Adipose tissue (tissue), 3 donors: ENCODE data around the gene GNAT2. TPM values are rescaled to one million over a fixed set of nuclear protein-coding genes. Genes with fewer than 3 reads are reported as not detected.

Source experiments
- H3K27ac ChIP-seq: one replicate; pipeline ENCODE4 v1.5.1; 2013; ENCODE audit warnings: low read depth, low read length
- WGBS, 3 donors: extraction: QIAGEN DNeasy Blood & Tissue Kit; methylation state at CpG; one replicate each; pipeline ENCODE4 v1.1.7; 2013; 5-methylcytosine and 5-hydroxymethylcytosine counted together
- polyA plus RNA-seq, 3 donors: library from polyadenylated mRNA; stranded (reverse); fragments of 200-250 nt; gene quantifications; one replicate each; pipeline ENCODE4 v1.2.3, GENCODE V29; 2013
- donor health status: healthy with polysubstance abuse.
- donor health status: Bipolar disorder and iron deficiency.
- donor health status: healthy.

The GNAT2 gene
- polyA plus RNA-seq, 3 donors, result 0.07 TPM; not detected in 2

- H3K27ac ChIP-seq, result no peak overlapping the region
Measured at GRCh38 chr1:109584766-109585165, 34.6 kb downstream of the GNAT2 start.

GRCh38 chr1:109582021-109582420 lies 37.4 kb downstream of the GNAT2 start:
- no peak overlapping the region for H3K27ac ChIP-seq
- 91 to 94% (median 91%) methylated on average over 2 of the region's 2 CpGs for WGBS, 3 donors

More at GRCh38 chr1:109584766-109585165, 34.6 kb downstream of the GNAT2 start:
- 38 to 53% (median 39%) methylated on average over 1 of the region's 1 CpG for WGBS, 3 donors

GRCh38 chr1:109579491-109579890 lies 39.9 kb downstream of the GNAT2 start:
- no peak overlapping the region for H3K27ac ChIP-seq
- 86 to 100% (median 88%) methylated on average over 1 of the region's 1 CpG for WGBS, 3 donors

GRCh38 chr1:109578947-109579443 lies 40.4 kb downstream of the GNAT2 start:
- H3K27ac ChIP-seq, result no peak overlapping the region
- WGBS, 3 donors, result 75 to 89% (median 83%) methylated on average over 3 of the region's 3 CpGs

GRCh38 chr1:109573785-109574184 lies 45.6 kb downstream of the GNAT2 start:
- 51 to 69% (median 54%) methylated on average over 2 of the region's 2 CpGs for WGBS, 3 donors

GRCh38 chr1:109570414-109570813 lies 49.0 kb downstream of the GNAT2 start:
- no peak overlapping the region for H3K27ac ChIP-seq
- 26 to 50% (median 46%) methylated on average over 3 of the region's 3 CpGs for WGBS, 3 donors

More at GRCh38 chr1:109573785-109574184, 45.6 kb downstream of the GNAT2 start:
- H3K27ac ChIP-seq, result no peak overlapping the region

- H3K27ac ChIP-seq, result no peak overlapping the region
Measured at GRCh38 chr1:109569323-109569722, 50.1 kb downstream of the GNAT2 start.

GRCh38 chr1:109567877-109568672 lies 51.3 kb downstream of the GNAT2 start:
- 60 to 95% (median 94%) methylated on average over 4 of the region's 4 CpGs for WGBS, 3 donors
- no peak overlapping the region for H3K27ac ChIP-seq

More at GRCh38 chr1:109569323-109569722, 50.1 kb downstream of the GNAT2 start:
- WGBS, 3 donors, result 43 to 78% (median 48%) methylated on average over 1 of the region's 1 CpG

GRCh38 chr1:109566982-109567381 lies 52.4 kb downstream of the GNAT2 start:
- no peak overlapping the region for H3K27ac ChIP-seq
- 38 to 90% (median 87%) methylated on average over 1 of the region's 1 CpG for WGBS, 3 donors

GRCh38 chr1:109565241-109565640 lies 54.2 kb downstream of the GNAT2 start:
- 77 to 94% (median 92%) methylated on average over 3 of the region's 3 CpGs for WGBS, 3 donors
- H3K27ac ChIP-seq, result no peak overlapping the region

GRCh38 chr1:109564194-109564878 lies 55.1 kb downstream of the GNAT2 start:
- WGBS, 3 donors, result 83 to 84% (median 84%) methylated on average over 7 of the region's 7 CpGs
- no peak overlapping the region for H3K27ac ChIP-seq

GRCh38 chr1:109559995-109560394 lies 59.4 kb downstream of the GNAT2 start:
- H3K27ac ChIP-seq, result no peak overlapping the region

- WGBS, 3 donors, result 78 to 97% (median 96%) methylated on average over 5 of the region's 5 CpGs
- H3K27ac ChIP-seq, result no peak overlapping the region
Measured at GRCh38 chr1:109557520-109557919, 61.9 kb downstream of the GNAT2 start.

GRCh38 chr1:109556563-109556962 lies 62.9 kb downstream of the GNAT2 start:
- H3K27ac ChIP-seq, result no peak overlapping the region
- 89 to 94% (median 92%) methylated on average over 2 of the region's 2 CpGs for whole genome bisulfite sequencing, 3 donors

Other genes with a start within 250 kb of the GNAT2 start
- 10 to 100 TPM; 13.2 to 47.9 (median 24.6) TPM for gene SORT1, start 221.7 kb downstream of the GNAT2 start, polyA plus RNA-seq
- 10 to 100 TPM; 28.5 to 47.2 (median 33.9) TPM for gene PSMA5, start 193.2 kb downstream of the GNAT2 start, polyA plus RNA-seq
- gene SYPL2, start 153.1 kb downstream of the GNAT2 start, polyA plus RNA-seq, result 1 to 10 TPM; 1.2 to 2.5 (median 2.1) TPM
- gene ATXN7L2, start 135.7 kb downstream of the GNAT2 start, polyA plus RNA-seq, result 1 to 10 TPM; 2.6 to 4.0 (median 3.2) TPM
- 1 to 10 TPM; 4.8 to 9.1 (median 5.0) TPM for gene CYB561D1, start 125.5 kb downstream of the GNAT2 start, polyA plus RNA-seq
- gene AMIGO1, start 109.9 kb downstream of the GNAT2 start, polyA plus RNA-seq, result 1 to 10 TPM; 2.1 to 3.8 (median 2.5) TPM
- not detected for gene GPR61, start 79.7 kb downstream of the GNAT2 start, polyA plus RNA-seq
- gene GNAI3, start 71.0 kb downstream of the GNAT2 start, polyA plus RNA-seq, result 1 to 10 TPM; 2.5 to 4.8 (median 4.1) TPM
- gene AMPD2, start 221 bp upstream of the GNAT2 start, polyA plus RNA-seq, result 10 to 100 TPM; 18.3 to 26.0 (median 19.5) TPM
- 10 to 100 TPM; 14.5 to 33.8 (median 32.8) TPM for gene GSTM4, start 36.5 kb upstream of the GNAT2 start, polyA plus RNA-seq
- gene GSTM2, start 48.4 kb upstream of the GNAT2 start, polyA plus RNA-seq, result 10 to 100 TPM; 21.4 to 93.2 (median 74.8) TPM
- gene GSTM1, start 68.2 kb upstream of the GNAT2 start, polyA plus RNA-seq, result 10 to 100 TPM in 2 of 3 donors, not detected in 1; 35.4 to 94.6 TPM
- gene GSTM5, start 92.6 kb upstream of the GNAT2 start, polyA plus RNA-seq, result 10 to 100 TPM in 1 of 3 donors, 1 to 10 TPM in 1, under 1 TPM in 1; 0.84 to 62.9 (median 5.8) TPM
- 100 to 1,000 TPM in 1 of 3 donors, 10 to 100 TPM in 2; 38.6 to 215 (median 51.8) TPM for gene GSTM3, start 121.4 kb upstream of the GNAT2 start, polyA plus RNA-seq
- 1 to 10 TPM in 1 of 3 donors, under 1 TPM in 2; 0.16 to 2.5 (median 0.90) TPM for gene EPS8L3, start 144.3 kb upstream of the GNAT2 start, polyA plus RNA-seq